Tongue (tissue), 2 donors: ENCODE data around the gene AFDN. TPM values are rescaled to one million over a fixed set of nuclear protein-coding genes. Genes with fewer than 3 reads are reported as not detected.

Source experiments
- DNase-seq: peaks from one replicate; pipeline ENCODE4 v3.0.0-alpha.2; 2015
- total RNA-seq: library from RNA; depleted of rRNA; stranded (reverse); fragments of >200 nt; gene quantifications from one replicate; pipeline ENCODE4 v1.2.3, GENCODE V29; 2014

Gene AFDN
- total RNA-seq: 135 TPM

- peak; percentile 40 for DNase-seq
Measured at GRCh38 chr6:167826896-167827582, at the start of gene AFDN. AFDN (plus strand) TSS chr6:167826911; CDS start chr6:167827133, 222 bp downstream.

DNA sequence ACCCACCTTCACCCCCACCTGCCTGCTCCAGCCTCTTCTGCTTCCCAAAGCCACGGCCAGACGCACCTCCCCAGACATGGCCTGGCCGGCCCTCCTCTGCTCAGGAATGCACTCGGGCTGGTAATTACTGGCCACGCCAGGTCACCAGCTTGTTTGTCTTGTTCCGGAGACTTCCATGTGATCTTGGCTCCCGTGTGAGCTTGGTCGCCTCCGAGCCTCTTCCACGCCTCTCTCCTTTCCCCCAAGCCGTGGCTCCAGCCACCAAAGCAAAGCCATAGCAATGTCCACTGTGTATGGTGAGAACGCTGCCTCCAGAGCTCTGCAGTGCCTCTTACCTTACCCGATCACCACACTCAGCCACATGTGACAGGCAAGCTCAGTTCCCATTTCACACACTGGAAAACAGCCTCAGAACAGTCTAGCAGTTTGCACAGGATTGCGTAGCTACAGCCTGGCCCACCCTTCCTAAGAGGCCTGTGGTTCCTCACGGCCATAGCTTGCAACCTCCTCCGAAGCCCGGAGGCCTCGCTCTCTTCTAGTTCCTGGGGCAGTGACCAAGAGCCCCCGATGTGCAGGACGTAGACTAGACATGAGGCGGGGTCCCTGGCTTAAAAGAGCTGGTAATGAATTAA is 48.1 kb upstream of the AFDN start:
- no peak for DNase-seq

- DNase-seq: no peak
Measured at GRCh38 chr6:167779129-167779992, 47.4 kb upstream of the AFDN start.

DNA sequence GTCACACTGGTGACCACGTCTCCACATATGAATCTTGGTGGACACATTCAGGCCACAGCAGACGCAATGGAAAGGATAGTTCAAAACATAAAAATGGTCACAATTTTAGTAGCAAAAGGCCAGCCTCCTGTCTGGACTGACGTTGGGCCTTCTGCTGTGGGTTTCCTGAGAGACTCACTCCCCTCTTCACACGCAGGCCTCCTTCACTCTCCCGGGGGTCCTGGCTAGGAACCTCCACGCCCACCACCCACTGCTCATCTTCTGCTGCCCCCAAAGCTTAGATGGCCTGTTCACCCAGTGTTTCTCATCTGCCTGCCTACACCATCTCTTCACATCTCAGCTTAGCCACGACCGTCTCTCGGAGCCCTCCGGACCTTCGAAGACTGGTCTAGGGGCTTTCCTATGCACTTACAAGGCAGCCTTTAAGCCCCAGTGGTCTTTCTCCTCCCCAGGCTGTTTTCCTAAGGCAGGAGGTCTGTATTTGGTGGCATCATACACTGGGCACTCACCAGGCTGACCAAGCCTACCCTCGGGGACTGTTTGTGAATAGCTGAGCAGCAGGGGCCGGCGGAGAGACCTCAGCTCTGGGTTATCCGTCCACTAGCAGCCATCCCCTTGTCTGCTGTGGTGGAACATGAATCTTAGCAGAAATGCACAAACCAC is 46.6 kb upstream of the AFDN start:
- no peak for DNase-seq

- no peak for DNase-seq
Measured at GRCh38 chr6:167781066-167781767, 45.5 kb upstream of the AFDN start.

DNA sequence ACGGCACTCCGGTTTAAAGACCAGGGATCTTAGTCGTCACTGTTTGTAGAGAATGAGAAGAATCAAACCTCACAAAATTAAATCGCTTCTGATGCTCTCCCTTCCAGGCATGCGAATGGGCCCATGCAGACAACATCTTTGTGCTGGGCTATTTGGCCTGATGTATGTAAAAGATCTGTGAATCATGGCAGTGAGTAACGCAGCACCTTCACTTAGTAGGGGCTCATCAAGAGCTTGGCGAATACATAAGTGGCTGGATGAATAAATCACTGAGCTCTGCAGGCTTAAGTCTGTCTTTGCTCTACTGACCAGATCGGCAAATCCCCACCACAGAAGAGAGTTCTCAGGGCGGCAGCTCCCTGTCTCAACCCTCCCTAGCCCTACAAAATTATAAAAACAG is 44.8 kb upstream of the AFDN start:
- no peak for DNase-seq

GRCh38 chr6:167782698-167783517 is 43.8 kb upstream of the AFDN start:
- DNase-seq: no peak

DNA sequence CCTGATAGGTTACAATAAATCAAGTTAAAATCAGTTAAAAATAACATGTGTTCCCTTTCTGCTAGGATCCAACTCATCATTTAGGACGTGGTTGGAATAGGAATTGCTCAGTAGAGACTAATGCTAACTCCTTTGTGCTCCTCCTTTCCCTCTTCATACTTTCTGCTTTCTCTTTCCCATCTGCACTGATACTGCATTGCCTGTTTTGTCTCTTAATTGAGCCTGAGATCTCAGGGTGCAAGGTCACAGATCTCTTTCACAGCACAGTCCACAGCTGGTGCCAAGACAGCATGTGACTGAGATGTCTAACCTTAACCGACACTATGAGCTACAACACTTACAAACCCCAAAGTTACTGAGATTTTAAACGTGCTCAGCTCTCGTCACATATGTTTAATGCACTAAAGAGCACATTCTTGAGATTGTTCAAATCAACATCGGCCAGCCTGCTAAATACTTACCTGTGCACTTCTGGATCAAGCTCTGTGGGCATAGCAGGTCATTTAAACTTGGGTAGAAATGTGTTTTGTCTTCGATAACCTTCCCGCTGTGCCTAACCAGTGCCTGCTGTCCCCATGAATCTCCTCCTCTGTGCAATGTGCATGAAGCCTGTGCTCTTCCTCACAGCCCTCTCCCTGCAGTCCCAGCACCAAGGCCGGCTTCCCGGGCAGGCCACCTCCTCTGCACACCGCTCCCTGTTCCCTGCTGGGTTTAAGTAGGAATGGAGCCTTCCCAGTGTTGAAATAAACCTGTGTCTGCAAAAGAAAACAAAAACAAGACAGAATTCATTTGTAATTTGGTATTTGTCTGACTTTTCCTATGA is 39.6 kb upstream of the AFDN start:
- no peak for DNase-seq

DNA sequence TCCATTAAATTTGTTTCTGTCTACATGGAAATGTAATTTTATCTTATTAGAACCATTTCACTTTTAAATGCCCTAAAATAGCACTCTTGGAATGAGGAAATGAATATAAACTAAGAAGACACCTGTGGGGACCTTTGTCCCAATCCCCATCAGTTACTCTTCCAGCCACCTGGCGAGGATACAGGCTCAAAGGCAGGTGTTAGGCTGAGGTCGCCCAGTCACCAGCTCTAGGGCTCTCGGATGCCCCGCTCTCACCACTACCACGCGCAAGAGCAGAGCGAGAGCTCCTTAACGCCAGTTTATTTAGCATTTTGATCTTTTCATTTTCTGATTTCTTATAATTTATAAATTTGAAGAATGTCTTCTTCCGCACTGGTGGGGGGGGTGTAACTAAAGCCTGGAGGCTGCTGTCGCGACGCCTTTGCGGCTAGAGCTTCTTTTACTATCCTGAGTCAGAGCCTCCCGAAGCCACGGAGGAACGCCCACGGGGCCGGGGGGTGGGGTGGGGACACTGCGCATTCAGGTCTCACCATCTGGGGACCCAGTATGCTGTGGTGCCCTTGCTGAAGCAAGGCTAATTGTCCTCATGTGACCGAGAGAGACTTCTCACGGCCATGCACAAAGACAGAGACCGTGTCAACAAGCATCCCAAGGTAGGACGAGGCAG is 38.7 kb upstream of the AFDN start:
- no peak for DNase-seq

DNA sequence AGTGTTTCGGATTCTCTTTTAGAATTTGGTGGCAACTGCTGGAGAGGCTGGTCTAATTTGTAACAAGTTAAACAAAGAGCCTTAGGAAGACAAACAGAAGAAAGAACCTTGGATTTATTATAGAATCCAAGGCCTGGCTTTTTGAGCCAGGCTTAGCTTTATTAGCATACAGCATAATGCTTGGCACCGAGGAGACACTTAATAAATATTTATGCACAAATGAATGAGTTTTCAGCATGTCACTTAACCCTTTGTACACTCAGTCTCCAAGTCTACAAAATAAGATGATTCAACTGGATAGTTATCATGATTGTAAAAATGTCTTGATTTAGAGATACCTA is 38.2 kb upstream of the AFDN start:
- DNase-seq: no peak

GRCh38 chr6:167789358-167789757 is 37.4 kb upstream of the AFDN start:
- no peak for DNase-seq

DNA sequence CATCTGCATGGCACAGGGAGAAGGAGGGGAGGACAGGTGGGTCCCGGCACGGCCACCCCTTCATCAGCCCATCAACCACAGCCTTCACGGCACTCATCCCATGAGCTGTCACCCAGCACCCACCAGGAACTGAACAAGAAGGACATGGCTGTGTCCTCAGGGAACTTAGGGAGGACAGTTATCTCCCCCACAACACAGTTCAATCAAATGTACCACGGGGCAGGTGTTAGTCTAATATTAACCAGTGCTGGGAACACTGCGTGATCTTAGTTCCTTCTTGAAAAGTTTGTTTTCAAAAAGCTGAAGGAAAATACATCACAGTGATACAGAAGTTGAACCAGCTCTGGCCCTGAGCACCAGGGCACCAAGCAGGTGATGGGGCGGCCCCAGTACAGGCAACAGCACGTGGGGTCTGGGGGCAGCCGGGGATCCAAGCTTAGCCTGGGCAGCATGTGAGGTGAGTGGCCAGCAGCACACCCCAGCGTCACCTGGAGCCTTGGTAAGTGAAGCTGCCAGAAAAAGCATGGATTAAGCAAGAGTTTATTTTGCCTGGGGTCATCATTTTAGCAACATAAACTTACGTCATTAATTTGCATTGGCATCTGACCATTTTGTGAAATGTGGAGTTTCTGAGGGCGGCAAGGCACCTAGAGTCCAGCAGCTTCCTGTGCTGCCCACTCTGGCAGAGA is 35.5 kb upstream of the AFDN start:
- no peak for DNase-seq

DNA sequence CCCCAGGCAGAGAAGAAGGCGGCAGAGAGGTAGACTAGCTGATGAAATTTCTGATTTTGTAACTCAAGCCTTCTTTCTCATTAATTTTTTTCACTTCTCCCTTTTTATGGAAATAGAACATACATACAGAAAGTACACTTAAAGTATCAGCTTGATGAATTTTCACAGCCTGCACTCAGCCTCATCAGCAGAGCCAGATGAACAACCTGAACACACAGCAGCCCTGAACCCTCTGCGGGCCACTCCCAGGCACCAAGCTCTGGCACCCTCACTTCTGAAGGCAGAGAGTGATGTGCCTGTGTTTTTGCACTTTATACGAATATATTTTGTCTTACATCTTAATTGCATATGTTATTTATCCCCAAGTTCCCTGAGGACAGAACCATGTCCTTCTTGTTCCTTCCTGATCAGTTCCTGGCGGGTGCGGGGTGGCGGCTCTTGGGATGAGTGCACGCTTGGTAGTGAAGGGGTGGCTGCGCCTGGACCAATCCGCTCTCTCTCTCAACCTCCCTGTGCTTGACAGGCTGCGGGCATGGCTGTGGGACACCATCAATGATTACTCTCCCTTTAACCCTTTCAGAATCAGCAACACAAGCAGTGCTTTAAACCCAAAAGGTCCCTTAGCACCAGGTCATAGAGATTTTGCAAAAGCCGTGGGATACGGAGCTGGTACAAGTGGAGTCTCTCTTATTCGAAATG is 34.8 kb upstream of the AFDN start:
- DNase-seq: no peak

- no peak for DNase-seq
Measured at GRCh38 chr6:167793421-167793820, 33.3 kb upstream of the AFDN start.

DNA sequence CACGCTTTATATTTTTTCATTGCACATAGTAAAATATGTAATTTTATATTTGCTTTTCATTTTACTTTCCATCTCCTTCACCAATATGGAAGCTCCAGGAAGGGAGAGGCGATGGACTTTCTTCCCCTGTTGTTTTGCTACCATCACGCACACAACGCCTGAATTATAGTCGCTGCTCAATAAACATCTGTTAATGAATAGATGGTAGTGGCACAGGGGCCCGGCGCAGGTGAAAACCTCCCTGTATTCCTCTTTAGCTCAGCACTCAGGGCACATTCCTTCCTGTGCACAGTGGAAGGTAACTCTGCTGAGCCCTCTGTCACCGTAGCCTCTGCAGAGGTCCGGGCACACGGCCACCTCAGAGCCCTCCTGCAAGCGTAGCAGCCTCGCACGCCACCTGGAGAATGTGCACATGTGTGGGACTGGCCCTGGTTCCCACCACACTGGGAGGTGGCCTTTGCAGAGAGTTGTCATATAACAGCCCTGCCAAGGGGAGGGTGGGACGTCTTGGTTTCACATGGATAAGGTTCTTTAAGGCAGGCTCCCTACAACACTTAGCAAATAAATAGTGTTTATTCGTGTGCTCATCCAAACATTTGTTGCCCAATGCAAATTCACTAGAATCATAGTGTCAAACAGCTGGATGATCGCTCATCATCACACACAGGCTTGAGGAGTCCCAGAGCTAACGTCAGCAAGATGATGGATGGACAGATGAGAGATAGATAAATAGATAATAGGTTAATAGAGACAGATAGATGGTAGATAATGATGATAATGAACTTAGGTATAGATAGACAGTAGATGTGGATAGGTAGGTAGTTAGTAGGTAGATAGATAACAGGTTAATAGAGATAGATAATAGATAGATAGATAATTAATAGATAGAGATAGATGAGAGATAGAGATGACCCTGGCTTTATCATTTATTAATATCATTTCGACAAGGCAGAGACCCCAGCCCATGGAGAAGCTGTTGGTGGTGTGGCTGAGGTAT is 32.3 kb upstream of the AFDN start:
- DNase-seq: no peak

DNA sequence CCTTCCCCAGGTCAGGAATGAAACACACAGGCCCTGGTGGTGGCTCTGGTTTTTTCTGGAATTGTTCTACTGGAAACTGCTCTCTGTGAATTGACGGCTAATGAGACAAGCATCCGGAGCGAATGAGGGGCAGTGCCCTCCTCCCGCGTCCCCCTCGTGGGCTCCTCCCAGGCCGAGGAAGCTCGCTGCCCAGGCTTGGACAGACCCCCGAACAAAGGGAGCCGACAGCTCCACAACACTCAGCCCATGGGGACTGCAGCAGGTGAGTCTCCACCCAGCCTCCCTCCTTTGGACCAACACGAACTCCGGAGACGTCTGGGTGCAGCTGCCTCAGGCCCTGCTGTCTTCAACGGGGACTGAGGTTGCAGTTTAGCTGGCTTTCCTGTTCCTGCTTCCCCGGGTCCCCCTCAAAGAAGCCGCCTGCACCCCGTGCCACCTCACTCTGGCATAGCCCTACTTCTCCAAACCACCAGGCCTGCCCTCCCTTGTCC is 31.3 kb upstream of the AFDN start:
- DNase-seq: no peak

DNA sequence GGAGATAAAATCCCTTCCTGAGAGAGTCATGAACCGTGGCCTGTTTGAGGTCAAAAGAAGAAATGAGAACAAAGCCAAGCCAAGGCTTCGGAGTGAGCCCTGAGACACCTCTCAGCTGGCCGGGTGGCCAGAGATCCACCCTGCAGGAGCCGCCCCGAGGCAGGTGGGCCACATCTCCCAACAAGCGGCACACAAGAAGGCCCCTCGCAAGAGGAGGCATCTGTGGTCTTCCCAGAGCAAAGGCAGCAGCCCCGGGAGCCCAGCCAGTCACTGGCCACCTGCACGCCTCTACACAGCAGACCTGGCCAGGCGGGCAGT is 30.9 kb upstream of the AFDN start:
- no peak for DNase-seq
